Stimulated activated CD8-positive, alpha-beta memory T cell treated with anti-CD3 and anti-CD28 coated beads, Interleukin-12 subunit alpha, Interleukin-12 subunit beta, amount 100 ng/mL, for 1 hour (primary cell): Measurements from ENCODE around the gene DDR1.
"Not testable (repeated sequence)": the region's sequence is repeated elsewhere in the genome, so short reads cannot be mapped to it uniquely, and the experiment has no call there.

Experiments used
- DNase-seq: peaks from one replicate; pipeline ENCODE4 v3.0.0-alpha.2; 2020; ENCODE audit warnings: low read depth

The DDR1 gene

DNA sequence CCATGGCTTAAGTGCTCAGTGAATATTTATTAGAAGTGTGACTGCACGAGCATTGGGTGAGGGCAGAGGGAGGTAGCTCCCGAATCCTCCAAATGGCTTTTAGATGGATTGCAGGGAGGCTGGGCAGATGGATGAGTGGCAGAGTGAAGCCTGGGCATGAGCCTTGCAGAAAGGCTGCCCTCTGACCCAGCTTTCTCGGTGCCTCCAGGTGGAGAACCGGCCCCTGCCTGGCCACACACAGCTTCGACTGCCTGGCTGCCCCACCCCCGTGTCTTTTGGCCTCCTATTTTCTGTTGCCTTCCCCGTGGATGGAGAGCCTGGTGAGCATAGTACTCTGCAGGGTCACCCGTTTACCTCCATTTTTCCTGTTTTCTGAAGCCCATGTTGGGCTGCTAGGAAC is 33.2 kb downstream of the DDR1 start:
- DNase-seq = no peak

DNA sequence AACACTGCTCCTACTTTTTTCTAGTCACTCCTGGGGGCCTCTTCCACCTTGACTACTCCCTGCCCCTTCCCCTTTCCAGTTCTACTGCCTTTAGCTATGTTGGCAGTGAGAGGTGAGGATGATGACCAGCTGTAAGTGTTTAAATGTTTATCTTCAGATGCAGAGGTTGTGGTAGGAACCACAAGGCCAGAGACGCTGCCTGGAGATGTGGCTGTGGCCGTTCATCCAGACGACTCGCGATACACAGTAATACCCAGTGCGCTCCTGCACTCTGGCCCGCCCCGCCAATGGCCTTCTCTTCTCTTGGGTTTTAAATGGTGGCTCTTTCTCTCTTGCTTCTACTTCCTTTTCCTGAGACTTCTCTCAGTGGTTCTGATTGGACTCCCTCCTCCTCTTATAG is 34.4 kb downstream of the DDR1 start:
- DNase-seq = no peak

DNA sequence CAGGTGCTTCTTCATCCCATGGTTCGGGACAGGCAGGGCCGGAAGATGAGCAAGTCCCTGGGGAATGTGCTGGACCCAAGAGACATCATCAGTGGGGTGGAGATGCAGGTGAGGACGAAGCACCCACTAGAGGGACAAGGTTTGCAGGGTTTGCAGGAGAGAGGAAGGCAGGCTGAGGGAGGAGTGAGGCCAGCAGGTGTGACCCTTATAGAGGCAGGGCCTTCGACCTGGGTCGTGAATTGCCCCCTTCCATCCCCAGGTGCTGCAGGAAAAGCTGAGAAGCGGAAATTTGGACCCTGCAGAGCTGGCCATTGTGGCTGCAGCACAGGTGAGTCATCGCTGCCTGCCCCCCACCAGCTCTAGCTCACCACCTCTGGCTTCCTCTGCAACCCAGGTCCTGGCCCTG is 38.1 kb downstream of the DDR1 start:
- no peak for DNase-seq

DNA sequence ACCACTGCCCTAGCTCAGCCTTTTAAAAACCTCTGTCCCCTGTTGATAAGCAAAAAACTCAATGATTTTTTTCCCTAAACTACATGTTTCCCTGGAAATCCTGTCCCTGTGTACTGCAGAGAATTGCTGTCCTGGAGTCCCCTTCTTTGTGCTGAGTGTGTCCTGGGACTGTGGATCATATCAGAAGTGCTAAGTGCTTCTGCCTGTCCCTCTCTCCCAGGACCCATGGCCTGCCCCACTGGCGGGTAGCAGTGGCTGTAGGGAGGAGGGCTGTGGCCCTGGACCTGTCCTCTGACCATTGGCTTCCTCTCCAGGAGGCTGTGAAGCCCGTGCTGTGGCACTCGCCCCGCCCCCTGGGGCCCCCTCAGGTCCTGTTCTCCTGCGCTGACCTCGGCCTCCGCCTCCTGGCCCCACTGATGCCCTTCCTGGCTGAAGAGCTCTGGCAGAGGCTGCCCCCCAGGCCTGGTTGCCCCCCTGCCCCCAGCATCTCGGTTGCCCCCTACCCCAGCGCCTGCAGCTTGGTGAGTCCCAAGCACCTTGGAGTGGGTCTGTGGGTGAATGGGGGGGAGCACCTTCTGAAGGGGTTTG is 39.8 kb downstream of the DDR1 start:
- not testable (repeated sequence) for DNase-seq

DNA sequence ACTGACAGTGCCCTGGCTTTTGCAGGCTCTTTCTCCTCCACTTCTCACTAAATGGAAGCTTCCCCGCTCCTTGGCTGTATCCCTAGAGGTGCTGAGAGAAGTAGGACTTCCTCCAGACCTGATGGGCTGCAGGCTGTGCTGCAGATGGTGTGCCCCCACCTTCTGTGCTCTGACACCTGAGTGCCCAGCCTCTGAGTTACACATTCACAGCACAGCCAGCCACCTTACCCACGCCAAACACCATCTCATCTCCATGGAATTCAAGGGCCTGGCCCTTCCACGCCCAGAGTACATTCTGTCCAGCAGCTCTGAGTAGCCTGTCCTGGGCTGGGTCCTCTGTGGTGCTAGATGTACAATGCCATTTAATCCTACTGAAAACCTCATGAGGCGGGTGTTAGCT is 42.3 kb downstream of the DDR1 start:
- DNase-seq = no peak

DNA sequence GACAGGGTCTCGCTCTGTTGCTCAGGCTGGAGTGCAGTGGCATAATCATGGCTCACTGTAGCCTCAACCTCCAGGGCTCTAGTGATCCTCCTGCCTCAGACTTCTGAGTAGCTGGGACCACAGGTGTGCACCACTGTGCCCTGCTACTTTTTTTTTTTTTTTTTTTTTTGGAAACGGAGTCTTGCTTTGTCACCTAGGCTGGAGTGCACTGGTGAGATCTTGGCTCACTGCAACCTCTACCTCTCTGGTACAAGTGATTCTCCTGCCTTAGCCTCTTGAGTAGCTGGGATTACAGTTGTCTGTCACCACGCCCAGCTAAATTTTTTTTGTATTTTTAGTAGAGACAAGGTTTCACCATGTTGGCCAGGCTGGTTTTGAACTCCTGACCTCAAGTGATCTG is 42.8 kb downstream of the DDR1 start:
- DNase-seq = not testable (repeated sequence)

DNA sequence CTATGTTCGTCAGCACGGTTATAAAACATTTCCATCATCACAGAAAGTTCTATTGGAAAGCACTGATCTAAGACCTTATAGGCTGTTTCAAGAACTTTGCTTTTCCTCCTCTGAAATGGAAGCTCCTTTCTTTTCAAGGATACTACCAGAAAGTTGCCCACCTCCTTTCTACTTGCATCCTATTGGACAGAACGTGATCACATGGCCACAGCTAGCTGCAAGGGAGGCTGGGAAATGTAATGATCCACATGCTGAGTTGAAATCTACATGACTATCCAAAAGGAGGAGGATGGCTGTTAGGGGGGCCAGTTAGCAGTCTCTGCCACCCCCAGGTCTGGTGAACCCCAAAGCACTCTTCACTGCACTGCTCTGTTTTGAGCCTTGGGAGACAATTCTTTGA is 44.4 kb downstream of the DDR1 start:
- DNase-seq = no peak

DNA sequence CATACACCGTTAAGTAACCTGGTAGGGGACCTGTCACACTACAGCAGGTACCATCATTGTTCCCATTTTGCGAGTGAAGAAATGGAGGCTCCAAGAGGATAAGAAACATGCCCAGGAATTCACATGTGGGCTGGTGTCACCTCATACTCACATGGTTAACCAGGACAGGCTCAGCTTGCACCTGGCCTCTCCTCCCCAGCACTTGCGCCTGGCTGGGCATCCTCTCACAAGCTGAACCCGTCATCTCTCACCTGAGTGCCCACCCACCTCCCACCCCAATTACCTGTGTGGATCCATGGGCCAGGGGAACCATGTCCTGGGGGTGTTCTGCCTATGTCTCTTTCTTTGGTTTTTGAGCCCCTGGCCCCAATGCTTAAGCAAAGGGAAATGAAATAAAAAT is 46.2 kb downstream of the DDR1 start:
- DNase-seq = no peak

DNA sequence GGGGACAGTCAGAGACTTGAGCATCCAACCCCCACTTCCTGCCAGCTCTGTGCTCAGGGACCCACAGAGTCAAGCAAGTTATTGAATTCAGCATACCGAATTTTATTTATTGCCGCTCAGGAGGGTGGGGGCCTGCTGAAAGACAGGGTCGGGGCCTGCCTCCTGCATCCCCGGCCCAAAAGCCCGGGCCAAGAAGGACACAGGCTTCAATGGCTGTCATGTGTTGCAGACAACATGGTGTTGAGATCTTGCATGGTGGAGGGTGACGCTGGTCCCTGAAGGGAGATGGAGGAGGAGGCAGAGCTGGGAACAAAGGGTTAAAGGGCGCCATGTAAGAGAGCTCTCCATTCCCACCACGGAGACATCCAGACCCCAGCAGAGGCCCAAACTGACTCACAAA is 47.0 kb downstream of the DDR1 start:
- no peak for DNase-seq

DNA sequence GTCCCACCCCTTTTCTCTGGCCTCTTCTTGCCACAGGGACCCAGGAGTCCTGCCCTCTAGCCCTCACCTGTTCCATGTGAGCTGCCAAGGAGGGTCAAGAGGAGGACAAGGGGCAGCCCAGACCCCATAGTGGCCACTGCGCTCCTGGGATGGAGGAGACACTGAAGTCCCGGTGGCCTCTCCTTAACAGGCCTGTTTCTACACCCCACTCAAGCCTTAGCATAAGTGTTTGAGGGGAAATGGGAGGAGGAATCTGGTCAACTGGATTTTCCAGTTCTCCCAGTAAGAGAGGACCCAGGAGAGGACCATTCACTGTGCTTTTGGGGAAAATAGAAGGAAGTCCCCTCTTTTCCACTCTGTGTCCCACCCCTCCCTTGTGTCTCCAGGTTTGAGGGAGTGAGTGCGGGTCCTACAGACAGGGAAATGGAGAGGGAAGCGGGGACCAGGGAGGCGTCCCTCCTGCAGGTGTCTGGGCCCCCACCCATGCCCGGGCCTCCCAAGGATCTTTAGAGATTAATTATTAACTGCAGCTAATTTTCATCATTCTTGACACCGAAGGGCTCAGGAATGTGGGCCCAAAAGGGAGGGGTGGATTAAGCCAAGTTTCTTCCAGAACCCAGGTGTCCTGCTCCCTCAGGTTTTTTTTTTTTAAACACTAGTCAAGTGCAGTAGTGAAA is 47.8 kb downstream of the DDR1 start, which contains the start of gene SFTA2:
Gene SFTA2, minus strand, starts transcription at position 202 of the 677 bp plus-strand sequence. Its CDS starts 74 bp downstream, at position 128.
- no peak for DNase-seq

DNA sequence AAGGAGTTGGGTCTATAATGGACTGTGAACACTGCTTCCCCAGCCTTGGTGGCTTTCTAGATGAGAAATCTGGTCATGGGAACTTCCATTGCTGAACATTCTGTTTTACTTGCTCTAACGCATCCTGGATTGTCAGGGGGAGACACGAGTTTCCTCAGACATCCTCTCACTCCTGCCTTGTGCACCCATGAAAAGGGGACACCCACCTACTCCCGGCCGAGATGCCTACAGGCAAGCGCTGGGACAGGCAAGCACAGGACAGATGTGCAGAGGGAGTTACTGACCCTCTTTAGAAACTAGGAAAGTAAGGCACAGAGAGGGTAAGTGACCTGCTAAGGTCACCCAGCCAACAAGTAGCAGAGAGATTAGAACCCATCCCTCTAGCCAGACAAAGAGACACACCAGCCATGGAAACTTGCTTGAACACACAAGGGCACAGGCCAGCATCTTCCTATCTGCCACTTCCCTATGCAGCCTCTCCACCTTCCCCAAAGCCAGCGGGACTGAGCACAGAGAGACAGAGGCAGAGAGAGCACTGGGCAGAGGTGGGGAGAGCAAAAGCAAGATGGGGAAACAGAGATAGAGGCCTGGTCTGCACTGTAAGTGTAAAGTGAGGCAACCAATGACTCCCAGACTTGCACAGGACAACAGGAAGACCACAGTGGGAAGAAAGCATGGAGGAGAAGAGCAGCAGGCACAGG is 48.5 kb downstream of the DDR1 start:
- no peak for DNase-seq

DNA sequence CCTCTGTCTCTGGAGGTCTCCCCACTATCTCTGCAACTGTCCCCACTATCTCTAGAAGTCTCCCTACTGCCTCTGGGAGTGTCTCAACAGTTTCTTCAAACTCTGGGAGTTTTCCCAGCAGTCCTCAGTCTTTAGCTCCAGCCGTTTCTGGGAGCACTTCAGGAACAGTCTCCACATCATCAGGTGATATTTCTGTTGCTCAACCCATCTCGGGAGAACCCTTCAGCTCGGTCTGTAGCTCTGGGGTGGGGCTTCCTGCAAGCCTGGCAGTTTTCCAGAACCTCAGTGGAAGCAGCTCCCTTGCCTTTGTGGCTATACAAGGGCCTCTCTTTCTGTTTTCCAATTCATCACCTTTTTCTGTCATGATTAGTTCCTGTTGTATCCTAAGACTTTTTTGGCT is 50.7 kb downstream of the DDR1 start:
- DNase-seq = no peak

DNA sequence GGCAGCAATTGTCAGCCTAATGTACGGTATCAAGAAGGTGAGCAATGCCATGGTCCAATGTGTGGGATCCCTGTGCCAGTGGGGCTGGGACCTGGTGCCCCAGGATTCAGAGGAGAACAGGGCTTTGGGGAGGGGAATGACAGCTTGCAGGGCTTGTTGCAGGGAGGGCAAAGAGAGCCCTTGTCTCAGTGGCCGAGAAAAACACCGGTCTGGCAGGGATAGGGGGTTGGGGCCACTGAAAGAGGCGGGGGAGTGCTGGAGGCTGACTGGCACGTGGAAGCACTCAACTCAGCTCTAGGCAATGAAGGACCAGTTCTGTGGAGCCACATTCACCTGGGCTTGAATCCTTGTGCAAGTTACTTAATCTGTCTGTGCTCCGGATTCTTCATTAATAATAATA is 52.9 kb downstream of the DDR1 start:
- no peak for DNase-seq

DNA sequence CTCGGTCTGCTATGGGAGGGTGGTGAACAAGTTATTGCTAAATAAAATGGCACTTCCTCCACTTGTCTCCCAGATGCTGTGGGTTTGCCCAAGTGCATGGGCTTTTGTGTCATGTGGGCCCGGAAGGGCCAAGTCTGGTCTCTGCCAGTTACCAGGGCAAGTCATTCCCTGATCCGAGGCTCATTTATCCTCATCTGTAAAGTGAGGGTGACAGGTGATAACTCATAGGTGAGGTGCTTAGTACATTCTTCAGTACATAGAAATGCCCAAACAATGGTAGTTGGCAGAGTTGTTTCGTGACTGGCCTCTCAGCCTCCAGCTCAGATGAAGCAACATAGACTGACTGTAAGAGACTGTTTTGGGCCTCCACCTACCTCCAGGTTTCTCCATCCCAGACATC is 54.4 kb downstream of the DDR1 start:
- no peak for DNase-seq

DNA sequence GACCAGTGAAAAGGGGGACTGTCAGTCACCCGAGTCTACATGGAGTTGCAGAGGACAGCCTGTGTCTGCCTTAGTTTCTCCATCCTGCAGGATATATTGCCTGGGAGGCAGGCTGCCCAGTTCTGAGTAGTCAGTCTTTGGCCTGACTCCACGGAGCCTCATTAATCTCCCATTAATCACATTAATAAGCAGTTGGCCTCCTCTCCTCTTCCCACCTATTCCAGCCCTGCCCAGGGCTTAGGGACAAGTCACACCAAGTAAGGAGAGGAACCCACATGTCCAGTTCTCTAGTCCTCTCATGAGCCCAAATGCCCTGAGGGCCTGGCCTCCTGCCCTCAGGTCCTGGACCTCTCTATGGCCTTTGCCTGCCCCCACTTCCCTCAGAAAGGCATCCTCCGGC is 55.2 kb downstream of the DDR1 start:
- DNase-seq = no peak

DNA sequence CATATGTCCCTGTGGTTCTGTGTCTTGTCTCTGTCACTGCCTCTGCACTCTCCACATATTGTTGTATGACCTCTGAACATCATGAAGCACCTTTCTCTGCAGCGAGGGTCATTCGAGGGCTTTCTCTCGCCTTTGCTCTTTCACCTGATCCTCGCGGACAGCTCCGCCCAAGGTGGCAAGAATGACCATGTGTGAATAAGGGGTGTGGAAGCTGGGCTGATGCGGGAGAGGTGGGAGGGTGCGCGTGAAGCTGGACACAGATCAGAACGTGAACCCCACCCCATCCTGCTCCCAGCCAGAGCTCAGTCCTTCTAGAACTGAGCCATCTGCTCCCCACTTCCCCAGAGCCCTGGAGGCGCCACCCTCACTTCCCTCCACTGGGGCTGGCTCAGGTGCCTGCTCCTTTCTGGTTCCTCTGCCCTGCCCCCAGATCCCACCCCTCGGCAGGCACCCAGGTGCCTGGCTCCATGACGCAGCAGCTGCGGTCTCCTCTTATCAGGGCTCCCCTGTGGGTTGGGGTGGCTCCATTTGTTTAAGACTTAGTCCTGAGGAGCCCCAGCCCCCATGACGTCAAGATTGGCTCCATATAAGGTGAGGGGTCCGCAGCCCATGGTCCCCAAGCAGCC is 56.2 kb downstream of the DDR1 start, which contains the start of gene MUCL3:
Gene MUCL3, plus strand, starts transcription at position 613 of the 626 bp plus-strand sequence. CDS start 27 bp downstream, outside the sequence.
- DNase-seq = no peak

DNA sequence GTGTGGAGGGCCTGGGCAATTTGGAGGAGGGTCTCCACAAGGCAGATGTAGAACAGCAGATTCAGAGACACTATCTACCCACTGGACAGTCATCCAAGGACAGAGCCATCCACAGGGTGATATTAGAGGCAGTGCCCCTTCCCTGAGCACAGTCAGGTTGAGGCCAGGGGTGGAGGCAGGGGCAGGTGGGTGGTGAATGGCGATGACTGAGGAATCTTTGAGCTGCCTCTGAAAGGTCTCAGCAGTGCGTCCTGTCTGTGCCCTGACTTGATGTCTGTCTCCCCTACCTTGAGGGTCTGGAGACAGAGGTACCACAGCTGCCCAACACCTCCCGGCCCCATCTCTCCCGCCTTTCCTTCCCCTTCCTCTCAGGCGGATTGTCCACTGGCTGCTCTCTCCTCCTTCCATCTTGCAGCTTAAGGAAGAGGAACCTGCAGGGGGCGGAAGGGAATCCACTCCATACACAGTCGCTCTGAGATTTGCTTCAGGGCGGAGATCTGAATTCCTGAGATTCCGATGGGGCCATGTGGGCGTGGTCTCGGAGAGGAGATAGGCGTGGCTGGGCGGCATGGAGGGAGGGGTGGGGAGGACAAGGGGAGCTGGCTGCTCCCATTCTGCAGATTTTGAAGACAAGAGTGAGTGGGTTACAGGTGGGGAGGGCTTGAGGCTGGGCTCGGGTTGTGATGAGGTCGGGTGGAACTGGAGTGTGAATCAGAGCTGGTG is 58.2 kb downstream of the DDR1 start:
- no peak for DNase-seq

DNA sequence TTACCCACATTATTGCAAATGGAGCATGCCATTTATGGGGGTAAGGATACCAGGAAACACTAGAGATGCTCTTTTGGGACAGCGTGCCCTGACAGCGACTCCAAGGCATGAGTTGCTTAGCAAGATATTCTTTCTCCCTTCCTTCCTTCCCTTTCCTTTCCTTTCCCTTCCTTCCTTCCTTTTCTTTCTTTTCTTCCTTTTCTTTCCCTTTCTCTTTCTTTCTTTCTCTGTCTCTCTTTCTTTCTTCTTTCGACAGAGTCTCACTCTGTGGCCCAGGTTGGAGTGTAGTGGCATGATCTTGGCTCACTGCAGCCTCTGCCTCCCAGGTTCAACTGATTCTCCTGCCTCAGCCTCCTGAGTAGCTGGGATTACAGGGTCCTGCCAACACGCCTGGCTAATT is 59.7 kb downstream of the DDR1 start:
- no peak for DNase-seq

DNA sequence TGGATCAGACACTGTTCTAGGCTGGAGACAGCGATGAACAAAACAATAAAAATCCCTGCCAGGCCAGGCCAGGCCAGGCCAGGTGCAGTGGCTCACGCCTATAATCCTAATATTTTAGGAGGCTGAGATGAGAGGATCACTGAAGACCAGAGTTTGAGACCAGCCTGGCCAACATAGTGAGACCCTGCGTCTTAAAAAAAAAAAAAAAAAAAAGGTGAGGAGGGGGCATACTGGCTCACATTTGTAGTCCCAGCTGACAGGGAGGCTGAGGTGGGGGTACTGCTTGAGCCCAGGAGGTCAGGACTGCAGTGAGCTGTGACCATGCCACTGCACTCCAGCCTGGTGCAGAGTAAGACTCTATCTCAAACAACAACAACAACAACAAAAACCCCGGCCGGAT is 61.0 kb downstream of the DDR1 start:
- no peak for DNase-seq

DNA sequence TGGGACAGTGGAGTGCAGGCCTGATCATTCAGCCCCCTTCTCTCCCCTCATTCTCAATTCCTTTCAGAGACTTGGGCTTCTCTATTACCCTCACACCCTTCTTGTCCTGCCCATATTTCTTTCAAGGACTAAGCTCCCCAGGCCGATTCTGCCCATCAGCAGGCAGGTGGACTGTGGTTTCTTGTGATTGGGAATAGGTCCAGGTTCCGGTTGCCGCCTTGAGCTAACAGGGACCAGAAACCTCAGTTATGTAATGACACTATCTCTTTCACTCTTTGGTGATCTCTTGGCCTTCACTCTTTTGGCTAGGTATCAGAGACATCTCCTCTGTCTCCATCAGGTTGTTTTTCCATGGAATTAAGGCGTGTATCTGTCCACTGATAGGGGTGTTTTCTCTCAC is 62.9 kb downstream of the DDR1 start:
- no peak for DNase-seq

DNA sequence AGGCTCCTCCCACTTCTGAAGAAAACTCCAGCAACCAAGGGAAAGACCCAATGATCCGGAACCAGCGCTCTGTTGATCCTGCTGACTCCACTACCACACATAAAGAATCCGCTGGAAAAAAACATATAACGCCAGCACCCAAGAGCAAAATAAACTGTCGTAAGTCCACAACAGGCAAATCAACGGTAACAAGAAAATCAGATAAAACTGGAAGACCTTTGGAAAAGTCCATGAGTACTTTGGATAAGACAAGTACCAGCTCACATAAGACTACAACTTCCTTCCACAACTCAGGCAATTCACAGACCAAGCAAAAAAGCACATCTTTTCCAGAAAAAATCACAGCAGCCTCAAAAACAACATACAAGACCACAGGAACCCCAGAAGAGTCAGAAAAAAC is 64.5 kb downstream of the DDR1 start:
- DNase-seq = no peak
